Mesenteric fat pad (tissue), 1 donor: Measurements from ENCODE around the gene NDOR1. TPM values are rescaled to one million over a fixed set of nuclear protein-coding genes. Genes with fewer than 3 reads are reported as not detected.

Experiments used
- DNase-seq: peaks from one replicate; pipeline ENCODE4 v3.0.0-alpha.2; 2020; ENCODE audit warnings: low spot score
- total RNA-seq: library from RNA; stranded (reverse); fragmentation: NEBNext Ultra II Directional; extraction: Animal tissue kit (Norgen Biotek cat#: 25700); gene quantifications from one replicate; pipeline ENCODE4 v1.2.1, GENCODE V29; 2021
- donor health status: DM: yes; HTN: yes; CAD: no.

Gene NDOR1
- total RNA-seq, 1 donor from 2014 or later: 10.4 TPM

DNA sequence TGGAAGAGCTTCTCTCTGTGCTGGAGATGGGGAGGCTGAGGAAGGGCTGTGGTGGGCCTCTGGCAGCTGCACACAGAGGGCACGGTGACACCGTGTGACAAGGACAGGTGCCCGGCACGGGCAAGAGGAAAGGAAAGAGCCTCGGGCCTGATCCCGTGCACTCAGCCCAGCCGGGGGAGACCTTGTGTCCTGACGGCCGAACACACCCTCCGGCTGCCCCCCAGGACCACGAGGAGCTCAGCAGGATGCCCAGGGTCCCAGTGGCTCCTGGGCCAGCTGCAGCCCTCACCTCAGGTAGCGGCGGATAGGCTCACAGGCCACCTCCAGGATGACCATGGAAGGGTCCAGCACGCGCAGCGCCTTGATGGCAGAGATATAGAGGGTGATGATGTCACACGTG lies 22.7 kb upstream of the NDOR1 start:
- no peak for DNase-seq

DNA sequence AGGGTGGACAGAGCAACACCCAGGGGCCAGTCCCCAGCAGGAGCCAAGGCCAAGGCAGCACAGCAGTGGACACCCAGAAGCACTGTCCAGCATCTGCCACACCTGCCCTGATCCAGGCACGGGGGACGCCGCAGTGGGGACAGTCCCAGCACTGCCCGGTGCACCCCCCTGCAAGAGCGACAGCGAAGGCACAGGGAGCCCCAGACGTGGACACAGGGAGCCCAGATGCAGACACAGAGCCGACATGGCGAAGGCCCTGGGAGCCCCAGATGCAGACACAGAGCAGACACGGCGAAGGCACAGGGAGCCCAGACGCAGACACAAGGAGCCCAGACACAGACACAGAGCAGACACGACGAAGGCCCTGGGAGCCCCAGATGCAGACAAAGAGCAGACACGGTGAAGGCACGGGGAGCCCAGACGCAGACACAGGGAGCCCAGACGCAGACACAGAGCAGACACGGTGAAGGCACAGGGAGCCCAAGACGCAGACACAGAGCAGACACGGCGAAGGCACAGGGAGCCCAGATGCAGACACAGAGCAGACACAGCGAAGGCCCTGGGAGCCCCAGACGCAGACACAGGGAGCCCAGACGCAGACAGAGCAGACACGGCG lies 21.4 kb upstream of the NDOR1 start:
- DNase-seq: no peak

DNA sequence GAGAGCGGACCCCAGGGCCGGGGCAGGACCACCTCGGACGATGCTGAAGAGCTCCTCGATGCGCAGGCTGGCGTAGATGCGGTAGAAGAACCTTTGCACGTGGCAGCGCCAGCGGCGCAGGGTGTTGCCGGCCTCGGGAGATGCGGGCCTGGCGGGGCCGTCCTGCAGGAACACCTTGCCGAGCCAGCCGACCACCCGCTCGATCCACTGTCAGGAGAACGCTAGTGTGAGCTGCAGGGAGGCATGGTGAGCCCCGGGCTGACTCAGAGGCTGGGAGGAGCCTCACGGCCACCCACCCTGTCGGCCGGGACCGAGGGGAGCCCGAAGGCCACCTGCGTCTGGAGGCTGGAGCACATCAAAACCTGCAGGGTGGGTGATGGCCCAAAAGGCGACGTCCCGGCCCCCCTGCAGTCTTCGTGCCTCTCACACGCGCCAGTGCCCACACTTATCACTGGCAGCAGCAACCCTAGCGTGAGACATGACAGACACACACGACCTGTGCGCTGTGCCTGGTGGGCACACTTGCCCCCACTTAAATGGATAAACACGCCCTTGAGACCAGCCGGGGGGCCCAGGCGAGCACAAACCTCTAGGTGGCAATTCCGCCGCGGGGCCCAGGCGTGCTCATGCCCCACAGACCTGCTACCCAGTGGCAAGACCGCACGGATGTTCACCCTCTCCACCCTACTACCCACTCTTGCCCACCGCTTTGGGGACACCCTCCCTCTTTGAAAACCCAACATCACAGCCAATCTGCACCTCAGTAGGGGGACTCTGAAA lies 20.4 kb upstream of the NDOR1 start:
- DNase-seq: no peak

DNA sequence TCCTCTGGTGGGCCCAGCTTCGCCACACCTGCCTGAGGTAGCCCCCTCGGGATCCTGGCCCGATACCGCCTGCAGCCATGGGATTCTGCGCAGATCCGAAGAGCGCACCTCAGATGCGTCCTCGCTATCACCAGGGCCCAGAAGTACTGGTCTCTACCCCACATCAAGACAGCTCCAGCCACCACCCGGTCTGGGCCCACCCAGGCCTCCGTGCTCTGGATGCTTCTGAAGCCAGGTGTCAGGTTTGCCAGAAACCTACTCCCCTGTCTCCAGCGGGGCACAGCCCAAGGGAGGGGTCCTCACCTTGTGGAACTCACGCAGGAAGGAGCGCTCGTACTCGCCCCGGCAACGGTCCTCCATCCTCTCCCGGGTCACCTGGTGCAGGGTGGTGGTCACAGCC lies 19.6 kb upstream of the NDOR1 start:
- no peak for DNase-seq

DNA sequence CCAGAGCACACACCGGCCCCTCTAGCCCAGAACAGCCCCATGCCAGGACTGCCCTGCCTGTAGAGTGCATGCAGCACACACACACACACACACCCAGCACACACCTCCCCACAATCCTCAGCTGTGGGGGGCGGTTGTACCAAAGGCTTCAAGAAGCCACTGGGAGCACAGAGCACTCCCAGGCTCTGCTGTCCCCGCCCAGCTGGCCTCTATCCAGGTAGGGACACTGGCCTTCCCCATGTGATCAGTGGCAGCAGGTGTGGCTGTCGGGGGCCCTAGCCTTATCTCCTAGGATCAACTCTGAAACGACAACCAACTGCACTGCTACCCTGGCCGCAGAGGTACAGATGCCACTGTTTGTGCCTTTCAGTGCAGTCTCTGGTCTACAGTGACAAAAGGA lies 19.1 kb upstream of the NDOR1 start:
- no peak for DNase-seq

DNA sequence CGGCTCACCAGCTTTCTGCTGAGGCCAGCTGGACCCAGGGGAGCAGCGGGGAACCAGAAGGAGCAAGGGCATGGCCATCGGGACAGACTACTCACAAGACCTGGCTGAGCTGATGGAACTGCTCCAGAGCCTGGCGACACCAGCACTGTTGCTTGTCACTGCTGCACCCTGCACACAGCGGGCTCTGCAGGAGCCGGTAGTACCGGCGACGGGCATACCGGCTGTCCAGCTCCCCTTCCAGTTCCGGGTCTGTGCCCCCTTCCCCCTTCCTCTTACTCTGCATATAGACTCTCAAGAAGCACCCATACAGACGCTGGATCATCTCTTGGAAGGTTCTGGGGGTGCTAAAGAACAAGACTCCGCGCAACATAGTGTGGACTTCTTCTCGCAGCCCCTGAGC lies 18.1 kb upstream of the NDOR1 start:
- DNase-seq: no peak

DNA sequence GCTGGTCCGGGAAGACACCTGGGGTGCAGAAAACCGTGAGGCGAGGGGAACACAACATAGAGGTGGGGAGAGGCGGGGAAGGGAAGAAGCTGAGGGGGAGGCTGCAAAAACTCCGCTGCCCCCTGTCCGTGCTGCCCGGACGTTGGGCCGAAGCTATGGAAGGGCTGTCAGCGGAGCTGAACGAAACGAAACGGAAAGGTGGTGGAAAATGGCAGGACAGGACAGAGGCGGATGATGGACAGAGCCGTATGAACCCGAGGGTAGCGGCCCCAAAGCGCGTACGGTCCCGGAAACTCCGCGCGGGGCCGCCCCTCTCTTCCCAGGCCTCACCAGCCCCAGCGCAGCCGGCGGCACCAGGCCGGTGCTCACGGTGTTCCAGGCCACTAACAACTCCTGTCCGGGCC lies 17.4 kb upstream of the NDOR1 start:
- DNase-seq: no peak

DNA sequence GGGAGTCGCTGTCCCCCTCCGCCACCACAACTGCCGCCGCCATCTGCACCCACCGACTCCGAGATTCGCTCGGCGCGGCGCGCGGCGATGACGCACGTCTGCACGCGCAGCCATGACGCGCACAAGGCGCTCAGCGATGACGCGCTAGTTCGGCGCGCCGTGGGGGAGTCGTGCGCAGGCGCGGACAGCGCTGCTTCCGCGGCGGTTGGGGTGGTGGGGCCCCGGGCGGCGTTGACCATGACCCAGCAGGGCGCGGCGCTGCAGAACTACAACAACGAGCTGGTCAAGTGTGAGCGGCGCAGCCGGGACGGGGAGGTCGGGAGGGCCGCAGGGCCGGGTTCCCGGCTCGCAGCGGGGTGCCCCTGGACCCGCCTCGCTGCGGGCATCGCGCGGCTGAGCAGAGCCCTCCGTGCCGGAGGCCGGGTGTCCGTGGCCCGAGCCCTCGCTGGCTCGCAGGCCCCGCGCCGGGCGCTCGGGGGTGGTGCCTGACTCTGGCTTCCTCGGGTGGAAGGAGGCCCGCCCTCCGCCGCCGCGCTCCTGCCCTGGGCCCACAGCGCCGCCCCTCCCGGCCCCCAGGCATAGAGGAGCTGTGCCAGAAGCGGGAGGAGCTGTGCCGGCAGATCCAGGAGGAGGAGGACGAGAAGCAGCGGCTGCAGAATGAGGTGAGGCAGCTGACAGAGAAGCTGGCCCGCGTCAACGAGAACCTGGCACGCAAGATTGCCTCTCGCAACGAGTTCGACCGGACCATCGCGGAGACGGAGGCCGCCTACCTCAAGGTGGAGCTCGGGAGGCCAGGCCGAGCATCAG lies 16.8 kb upstream of the NDOR1 start, which contains the start of the genes ANAPC2 and SSNA1:
TSS of gene ANAPC2 (minus strand) at position 71 of the 807 bp plus-strand sequence. CDS start at position 43, 28 bp downstream.
TSS of gene SSNA1 (plus strand) at position 187 of the 807 bp plus-strand sequence. CDS start at position 238, 51 bp downstream.
- peak; percentile 99 for DNase-seq

DNA sequence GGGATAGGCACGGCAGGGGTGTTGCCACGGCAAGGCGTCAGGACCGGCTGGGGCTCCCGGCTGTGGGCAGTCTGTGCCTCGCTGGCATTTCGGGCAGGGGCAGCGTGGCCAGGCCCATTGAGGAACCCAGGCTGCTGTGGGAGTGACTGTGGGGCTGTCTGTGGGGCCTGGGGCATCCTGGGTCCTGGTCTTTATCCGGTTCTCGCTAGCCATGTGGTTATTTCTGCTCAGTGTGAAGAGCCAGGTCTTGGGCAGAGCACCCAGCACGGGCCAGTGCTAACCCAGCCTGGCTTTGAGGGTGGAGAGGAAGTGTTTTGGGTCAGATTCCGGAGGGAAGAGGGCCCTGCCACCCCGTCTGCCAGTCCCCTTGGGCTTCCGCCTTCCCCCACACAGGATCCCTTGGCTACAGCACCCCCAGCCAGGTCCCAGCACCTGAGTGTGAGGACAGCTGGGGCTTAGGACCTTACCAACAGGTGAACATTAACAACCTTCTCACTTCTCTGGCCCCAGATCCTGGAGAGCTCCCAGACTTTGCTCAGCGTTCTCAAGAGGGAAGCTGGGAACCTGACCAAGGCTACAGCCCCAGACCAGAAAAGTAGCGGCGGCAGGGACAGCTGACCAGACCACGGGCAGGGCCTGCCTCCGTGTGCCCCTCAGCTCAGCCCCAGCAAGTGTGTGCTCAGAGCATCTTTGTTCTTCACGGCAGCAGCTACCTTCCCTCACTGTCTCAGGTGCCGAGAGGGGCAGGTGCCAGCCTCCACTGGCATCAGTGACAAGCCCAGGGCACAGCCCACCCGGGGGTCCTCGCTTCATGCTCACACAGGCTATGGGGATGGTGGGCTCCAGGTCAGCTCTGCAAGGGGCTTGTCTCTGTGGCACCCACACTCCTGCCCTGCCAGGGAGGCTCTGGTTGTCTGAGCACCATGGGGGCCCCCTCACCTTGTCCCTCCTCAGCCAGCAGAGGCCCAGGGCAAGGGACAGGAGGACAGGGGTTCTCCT lies 15.9 kb upstream of the NDOR1 start:
- no peak for DNase-seq

DNA sequence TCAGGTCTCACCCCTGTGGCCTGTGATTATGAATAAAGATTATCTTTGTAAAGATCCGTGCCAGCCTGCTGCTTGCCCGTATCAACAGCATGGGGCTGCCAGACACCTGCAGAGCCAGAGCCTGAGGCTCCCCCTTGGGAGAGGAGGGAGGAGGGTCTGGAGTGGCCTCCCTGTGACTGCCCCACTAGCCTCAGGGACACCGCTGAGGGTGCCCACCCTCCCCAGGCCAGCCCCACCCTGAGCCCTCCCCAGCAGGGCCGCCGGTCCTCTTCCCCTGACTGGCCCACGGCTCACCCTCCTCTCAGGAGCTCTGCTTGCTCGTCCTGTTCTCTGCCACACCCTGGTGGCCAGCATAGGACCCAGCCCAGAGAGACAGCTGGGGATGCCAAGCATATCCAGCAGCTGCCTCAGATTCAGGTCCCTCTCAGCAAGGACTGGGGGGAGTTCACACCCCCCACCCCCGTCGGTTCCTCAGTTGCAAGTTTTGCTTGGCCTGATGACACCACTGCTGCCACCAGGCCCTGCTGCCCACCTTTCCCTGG lies 15.1 kb upstream of the NDOR1 start:
- DNase-seq: no peak

DNA sequence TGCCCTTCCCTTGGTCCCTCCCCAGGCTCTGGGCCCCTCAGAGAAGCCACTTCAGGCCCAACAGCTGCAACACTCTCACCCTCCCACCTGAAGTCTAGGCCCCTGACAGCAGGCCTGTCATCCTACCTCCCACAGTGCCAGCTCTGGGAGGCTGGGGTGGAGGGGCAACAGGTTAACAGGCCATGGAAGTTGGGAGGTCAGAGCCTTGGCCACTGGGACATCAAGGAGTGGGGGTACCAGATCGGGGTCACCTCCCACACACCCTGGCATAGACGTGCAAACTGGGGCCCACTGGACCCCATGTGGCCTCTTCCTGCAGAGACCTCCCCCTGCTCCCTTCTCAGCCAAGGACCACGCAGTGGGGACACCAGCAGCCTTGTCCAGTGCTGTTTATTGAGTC lies 14.3 kb upstream of the NDOR1 start:
- DNase-seq: no peak

DNA sequence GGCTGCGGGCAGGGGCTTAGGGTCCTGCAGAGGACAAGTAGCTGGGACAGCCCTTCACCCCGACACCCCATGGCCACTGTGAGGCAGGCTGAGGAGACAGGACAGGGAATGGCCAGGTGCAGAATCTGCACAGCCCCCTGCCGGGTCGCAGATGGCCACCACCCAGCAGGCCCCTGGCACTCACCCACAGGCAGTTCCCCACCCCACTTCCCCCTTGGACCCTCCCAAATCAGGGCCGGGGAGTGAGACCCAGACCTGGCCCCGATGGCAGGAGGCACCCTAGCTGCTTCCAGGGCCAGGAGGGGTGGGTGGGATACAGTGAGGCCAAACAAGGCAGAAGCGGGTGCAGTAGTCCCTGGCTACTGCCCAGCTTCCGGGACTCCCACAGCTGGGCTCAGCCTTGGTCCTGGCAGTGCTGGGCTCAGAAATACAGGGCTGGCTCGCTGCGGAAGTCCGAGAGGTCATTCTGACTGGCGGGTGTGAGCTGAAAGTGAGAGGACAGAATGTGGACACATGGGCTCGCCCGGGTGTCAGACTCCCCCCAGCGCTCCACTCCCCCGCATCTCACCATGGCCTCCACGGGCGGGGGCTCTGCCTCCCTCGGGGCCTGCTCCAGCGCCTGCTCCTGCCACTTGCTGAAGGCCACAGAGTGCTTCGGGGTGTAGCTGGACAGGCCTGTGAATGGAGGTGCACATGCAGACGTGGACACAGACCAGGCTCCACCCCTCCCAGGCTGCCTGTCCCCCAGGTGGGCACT lies 13.6 kb upstream of the NDOR1 start:
- no peak for DNase-seq

DNA sequence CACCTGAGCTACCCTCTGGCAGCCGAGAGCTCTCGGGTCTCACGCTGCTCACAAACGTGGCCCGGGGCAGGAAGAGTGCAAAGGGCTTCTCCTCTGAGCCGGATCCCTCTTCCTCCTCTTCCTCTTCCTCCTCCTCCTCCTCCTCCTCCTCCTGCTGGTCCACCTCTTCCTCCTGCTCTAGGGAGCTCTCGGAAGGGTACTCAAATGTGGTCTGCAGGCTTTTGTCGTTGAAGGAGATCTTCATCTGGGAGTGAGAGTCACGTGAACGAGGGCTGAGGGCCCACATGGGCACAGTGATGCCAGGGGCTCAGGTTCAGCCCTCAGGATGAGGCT lies 13.1 kb upstream of the NDOR1 start:
- no peak for DNase-seq

DNA sequence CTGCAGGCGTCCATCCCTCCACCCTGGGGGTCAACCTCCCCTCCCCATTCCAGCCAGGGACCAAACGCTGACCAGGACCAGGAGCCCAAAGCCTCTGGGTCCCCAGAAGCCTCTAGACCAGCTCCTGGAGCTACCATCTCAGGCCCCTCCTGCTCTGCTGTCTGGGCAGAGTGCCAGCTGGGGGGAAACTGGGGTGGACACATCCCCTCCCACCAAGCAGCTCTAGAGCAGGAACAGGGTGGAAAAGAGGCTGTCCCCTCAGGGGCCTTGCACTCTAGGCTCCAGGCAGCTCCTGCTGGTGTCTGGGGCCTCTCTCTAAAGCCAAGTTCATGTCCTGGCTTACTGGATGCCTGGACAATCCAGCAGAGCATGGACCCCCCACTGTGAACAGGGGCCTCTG lies 12.6 kb upstream of the NDOR1 start:
- no peak for DNase-seq

DNA sequence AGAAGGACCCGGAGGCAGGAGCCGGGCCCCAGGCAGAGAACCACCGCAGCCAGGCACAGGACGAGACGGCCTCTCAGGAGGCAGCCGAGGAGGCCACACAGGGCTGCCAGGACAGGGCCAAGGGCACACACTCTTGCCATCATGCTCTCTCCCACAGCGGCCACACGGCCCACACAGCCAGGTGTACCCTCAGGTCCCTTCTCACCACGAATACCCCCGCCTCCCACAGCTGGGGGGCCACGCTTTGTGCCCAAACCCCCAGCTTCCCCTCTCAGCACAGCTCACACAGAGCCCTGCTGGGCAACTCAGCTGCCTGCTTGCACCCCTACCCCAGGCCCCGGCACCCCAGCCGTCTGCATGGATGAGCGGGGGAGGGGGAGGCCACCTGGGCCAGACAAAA lies 11.7 kb upstream of the NDOR1 start:
- no peak for DNase-seq

DNA sequence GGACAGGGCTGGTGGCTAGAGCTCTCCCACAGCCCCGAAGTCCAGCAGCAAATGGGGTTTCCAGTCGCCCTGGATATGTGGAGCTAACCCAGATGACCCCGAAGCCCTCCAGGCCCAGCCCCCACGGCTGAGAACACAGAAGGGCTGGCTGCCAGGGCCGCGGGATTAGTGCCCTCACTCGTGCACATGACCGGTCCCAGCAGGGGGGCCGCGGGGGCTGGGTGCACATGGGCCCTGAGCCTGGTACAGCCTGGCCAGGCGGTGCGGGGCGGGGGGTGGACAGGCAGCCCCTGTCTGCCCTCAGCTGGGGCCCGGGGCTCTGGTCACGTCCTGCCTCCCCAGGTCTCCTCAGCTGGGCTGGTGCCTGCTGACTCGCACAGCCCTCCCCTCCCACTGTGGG lies 11.1 kb upstream of the NDOR1 start:
- no peak for DNase-seq

DNA sequence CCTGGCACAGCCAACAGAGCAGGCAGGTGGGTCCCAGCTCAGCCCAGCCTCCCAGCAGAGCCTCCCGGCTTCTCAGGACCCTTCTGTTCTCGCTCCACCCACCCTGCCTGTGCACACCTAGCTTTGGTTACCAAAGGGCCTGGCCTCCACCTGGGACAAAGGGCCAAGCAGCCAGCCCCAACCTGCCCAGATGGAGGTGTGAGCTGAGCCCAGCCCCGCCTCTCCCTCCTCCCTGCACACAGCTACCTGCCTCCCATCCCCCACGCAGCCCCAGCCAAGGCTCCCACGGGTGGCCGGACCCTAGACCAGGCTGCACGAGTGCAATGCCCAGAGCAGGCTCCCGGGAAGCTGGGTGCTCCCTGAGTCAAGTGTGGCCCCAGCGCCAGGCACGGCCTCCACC lies 10.6 kb upstream of the NDOR1 start:
- no peak for DNase-seq

DNA sequence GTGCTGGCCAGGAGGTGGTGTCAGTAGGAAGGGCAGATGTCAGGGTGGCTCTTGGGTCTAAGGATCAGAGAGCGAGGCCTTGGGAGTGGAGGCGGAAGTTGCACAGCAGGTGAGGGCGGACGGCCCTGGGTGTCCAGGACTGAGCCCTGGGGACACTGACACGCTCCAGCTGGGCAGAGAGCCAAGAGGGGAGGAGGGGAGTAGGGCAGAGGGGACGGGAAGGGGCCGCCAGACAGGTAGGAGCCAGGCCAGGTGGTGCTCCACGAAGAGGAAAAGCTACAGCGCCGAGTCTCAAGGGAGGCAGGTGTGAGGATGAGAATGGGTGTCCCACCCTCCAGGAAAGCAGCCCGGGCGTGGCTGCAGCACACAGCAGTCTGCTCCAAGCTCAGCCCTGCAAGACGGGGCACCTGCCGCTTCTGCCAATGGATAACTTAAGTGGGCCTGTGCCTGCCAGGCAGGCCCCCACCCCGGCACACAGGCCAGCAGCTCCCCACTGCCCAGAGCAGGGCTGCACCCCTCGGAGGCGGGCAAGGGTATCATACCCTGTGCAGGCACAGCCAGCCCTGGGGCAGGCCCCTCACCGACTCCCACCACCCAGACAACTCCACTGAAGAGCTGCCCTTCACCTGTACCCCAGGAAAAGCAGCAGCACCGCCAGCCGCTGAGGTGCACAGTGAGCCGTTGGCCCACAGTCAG lies 9.8 kb upstream of the NDOR1 start:
- DNase-seq: no peak
